HepG2 (cell line): ENCODE data around the gene GPBAR1.
A peak's percentile ranks its signal among the peaks of the same experiment; 100 is the strongest.

Experiments
- BRCA1 ChIP-seq: sonication (generic); formaldehyde crosslinking; IDR thresholded peaks from 2 replicates; pipeline ENCODE4 v1.4.0; 2020; ENCODE audit warnings: missing genetic modification reagents
- CEBPB ChIP-seq: IDR thresholded peaks from 2 replicates; pipeline ENCODE4 v1.6.1; 2011; ENCODE audit warnings: low read depth, low read length, improper control_type of control experiment, borderline replicate concordance
- ELF1 ChIP-seq: sonication (generic); formaldehyde crosslinking; IDR thresholded peaks from 2 replicates; pipeline ENCODE4 v1.4.0; 2020; ENCODE audit warnings: missing genetic modification reagents
- GTF2F1 ChIP-seq: fragments of 150-350 bp; IDR thresholded peaks from 2 replicates; pipeline ENCODE4 v1.6.1; 2014; ENCODE audit warnings: low read length
- JARID2 ChIP-seq: sonication (generic); formaldehyde crosslinking; IDR thresholded peaks from 2 replicates; pipeline ENCODE4 v1.8.1; 2023; ENCODE audit warnings: missing genetic modification reagents, inconsistent platforms; ENCODE audit not compliant: insufficient replicate concordance
- MAFK ChIP-seq, 2 experiments: IDR thresholded peaks in 1 of 2; conservative IDR thresholded peaks in 1 of 2; 2 replicates each; pipeline ENCODE4 v1.6.1; 2011; ENCODE audit warnings: improper control_type of control experiment in 2 of 2, low read length in 2 of 2
- NFYB ChIP-seq: sonication (generic); formaldehyde crosslinking; IDR thresholded peaks from 2 replicates; pipeline ENCODE4 v1.4.0; 2020; ENCODE audit warnings: missing genetic modification reagents
- RORA ChIP-seq: sonication (generic); formaldehyde crosslinking; IDR thresholded peaks from 2 replicates; pipeline ENCODE4 v1.5.0; 2020; ENCODE audit warnings: mild to moderate bottlenecking, missing genetic modification reagents, moderate library complexity
- TAF1 ChIP-seq: sonication (generic); formaldehyde crosslinking; IDR thresholded peaks from 2 replicates; pipeline ENCODE4 v1.4.0; 2020; ENCODE audit warnings: missing genetic modification reagents
- TP53 ChIP-seq: sonication (generic); formaldehyde crosslinking; conservative IDR thresholded peaks from 2 replicates; pipeline ENCODE4 v1.4.0; 2020; ENCODE audit warnings: missing genetic modification reagents
- TF ChIP-seq, protein P1 (sequence below): IDR thresholded peaks from 2 replicates; pipeline ENCODE4 v1.6.1; 2012; ENCODE audit warnings: inconsistent platforms
- TF ChIP-seq, protein P2 (sequence below): sonication (generic); formaldehyde crosslinking; IDR thresholded peaks from 2 replicates; pipeline ENCODE4 v1.5.0; 2020; ENCODE audit warnings: mild to moderate bottlenecking, missing genetic modification reagents, moderate library complexity
- TF ChIP-seq, protein P3 (sequence below), 2 experiments: sonication (generic) in 1 of 2; formaldehyde crosslinking in 1 of 2; IDR thresholded peaks; 2 replicates each; pipeline versions ENCODE4 v1.5.1 to v1.6.1; 2011 to 2020; ENCODE audit warnings: borderline replicate concordance in 1 of 2, low read depth in 1 of 2, low read length in 1 of 2, mild to moderate bottlenecking in 1 of 2, missing genetic modification reagents in 1 of 2, moderate library complexity in 1 of 2

DNA sequence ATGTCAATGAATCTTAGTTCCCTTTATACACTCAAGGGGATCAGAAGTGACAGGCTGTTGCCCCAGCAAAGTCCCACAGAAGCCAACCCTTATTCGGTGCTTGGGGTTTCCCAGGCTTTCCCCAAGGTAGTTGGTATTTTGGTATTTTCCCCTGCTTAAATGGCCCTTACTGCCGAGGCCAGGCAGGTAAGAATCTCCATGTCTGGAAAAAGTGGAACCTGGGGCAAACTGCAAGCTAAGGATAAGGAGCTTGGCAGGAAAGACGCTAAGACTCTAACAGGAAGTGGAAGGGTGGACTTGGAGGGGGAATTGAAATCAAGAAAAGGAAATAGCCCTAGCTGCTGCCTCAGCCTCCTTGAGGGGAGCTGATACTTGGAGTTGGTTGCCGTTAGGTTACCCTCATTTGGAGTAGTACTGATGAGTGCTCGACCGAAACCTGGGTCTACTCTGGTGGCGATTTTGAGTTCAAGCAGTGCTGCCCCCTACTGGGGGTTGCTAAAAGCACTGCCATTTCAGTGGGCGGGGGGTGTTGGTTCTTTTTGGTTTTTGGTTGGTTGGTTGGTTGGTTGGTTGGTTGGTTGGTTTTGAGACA is 3.3 kb upstream of the GPBAR1 start:
- TF ChIP-seq RORA (CRISPR knock-in tag): no peak
- no peak for TF ChIP-seq GTF2F1
- TF ChIP-seq JARID2 (CRISPR knock-in tag): no peak
- TF ChIP-seq, protein P1, sequence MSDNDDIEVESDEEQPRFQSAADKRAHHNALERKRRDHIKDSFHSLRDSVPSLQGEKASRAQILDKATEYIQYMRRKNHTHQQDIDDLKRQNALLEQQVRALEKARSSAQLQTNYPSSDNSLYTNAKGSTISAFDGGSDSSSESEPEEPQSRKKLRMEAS: no peak
- no peak for TF ChIP-seq BRCA1 (CRISPR knock-in tag)
- TF ChIP-seq, protein P2, sequence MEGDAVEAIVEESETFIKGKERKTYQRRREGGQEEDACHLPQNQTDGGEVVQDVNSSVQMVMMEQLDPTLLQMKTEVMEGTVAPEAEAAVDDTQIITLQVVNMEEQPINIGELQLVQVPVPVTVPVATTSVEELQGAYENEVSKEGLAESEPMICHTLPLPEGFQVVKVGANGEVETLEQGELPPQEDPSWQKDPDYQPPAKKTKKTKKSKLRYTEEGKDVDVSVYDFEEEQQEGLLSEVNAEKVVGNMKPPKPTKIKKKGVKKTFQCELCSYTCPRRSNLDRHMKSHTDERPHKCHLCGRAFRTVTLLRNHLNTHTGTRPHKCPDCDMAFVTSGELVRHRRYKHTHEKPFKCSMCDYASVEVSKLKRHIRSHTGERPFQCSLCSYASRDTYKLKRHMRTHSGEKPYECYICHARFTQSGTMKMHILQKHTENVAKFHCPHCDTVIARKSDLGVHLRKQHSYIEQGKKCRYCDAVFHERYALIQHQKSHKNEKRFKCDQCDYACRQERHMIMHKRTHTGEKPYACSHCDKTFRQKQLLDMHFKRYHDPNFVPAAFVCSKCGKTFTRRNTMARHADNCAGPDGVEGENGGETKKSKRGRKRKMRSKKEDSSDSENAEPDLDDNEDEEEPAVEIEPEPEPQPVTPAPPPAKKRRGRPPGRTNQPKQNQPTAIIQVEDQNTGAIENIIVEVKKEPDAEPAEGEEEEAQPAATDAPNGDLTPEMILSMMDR: peak; percentile 57
- TF ChIP-seq MAFK (conservative IDR thresholded peaks at IDR 0.05 in 1 of 2, IDR thresholded peaks at IDR 0.05 in 1 of 2; ENCODE audit: low read length in 2 of 2): no peak
- TF ChIP-seq, protein P3, sequence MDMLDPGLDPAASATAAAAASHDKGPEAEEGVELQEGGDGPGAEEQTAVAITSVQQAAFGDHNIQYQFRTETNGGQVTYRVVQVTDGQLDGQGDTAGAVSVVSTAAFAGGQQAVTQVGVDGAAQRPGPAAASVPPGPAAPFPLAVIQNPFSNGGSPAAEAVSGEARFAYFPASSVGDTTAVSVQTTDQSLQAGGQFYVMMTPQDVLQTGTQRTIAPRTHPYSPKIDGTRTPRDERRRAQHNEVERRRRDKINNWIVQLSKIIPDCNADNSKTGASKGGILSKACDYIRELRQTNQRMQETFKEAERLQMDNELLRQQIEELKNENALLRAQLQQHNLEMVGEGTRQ (IDR thresholded peaks at IDR 0.05; ENCODE audit: low read depth, low read length): no peak
- TF ChIP-seq, protein P3 (CRISPR knock-in tag; IDR thresholded peaks at IDR 0.05; ENCODE audit: borderline replicate concordance): no peak
- 0 out of 2 replicates have a peak, but pooled peaks have one; percentile 6 for TF ChIP-seq NFYB (CRISPR knock-in tag)
- TF ChIP-seq ELF1 (CRISPR knock-in tag): no peak
- TF ChIP-seq TAF1: no peak
- no peak for TF ChIP-seq CEBPB
- no peak for TF ChIP-seq TP53 (CRISPR knock-in tag)
